Fibroblast of lung (primary cell): ENCODE data around the gene GRIK4. TPM values are rescaled to one million over a fixed set of nuclear protein-coding genes. Genes with fewer than 3 reads are reported as not detected.

Experiments
- DNase-seq, 2 donors: peaks; one replicate each; pipeline versions ENCODE4 v3.0.0 to v3.0.0-alpha.2; 2010; ENCODE audit warnings: low read depth in 2 of 2
- H2AFZ ChIP-seq: 2 replicates; pipeline ENCODE4 v1.5.1; 2012; ENCODE audit warnings: low read length, control low read depth, inconsistent platforms
- H3K27ac ChIP-seq: 2 replicates; pipeline ENCODE4 v1.5.1; 2011; ENCODE audit warnings: low read length, control low read depth; ENCODE audit not compliant: insufficient read depth
- H3K27me3 ChIP-seq: 2 replicates; pipeline ENCODE4 v1.5.1; 2011; ENCODE audit warnings: mild to moderate bottlenecking, low read length; ENCODE audit not compliant: control insufficient read depth, insufficient read depth
- H3K36me3 ChIP-seq: 2 replicates; pipeline ENCODE4 v1.5.1; 2011; ENCODE audit warnings: low read length; ENCODE audit not compliant: control insufficient read depth, insufficient read depth
- H3K4me1 ChIP-seq: 2 replicates; pipeline ENCODE4 v1.5.1; 2011; ENCODE audit warnings: low read length; ENCODE audit not compliant: control insufficient read depth, insufficient read depth; ENCODE audit errors: extremely low read depth
- H3K4me2 ChIP-seq: 2 replicates; pipeline ENCODE4 v1.5.1; 2011; ENCODE audit warnings: low read length, control low read depth; ENCODE audit not compliant: insufficient read depth; ENCODE audit errors: extremely low read depth
- H3K4me3 ChIP-seq, 4 experiments: fragments of 200-600 bp in 1 of 4; sonication (generic) in 1 of 4; replicated peaks in 1 of 4; 2 replicates each; pipeline ENCODE4 v1.5.1; 2011 to 2016; ENCODE audit warnings: low read length in 4 of 4, low read depth in 3 of 4, mild to moderate bottlenecking in 3 of 4, control low read depth in 2 of 4, inconsistent platforms in 1 of 4, mixed read lengths in 1 of 4; ENCODE audit not compliant: insufficient read depth in 1 of 4; ENCODE audit errors: control extremely low read depth in 1 of 4
- H3K79me2 ChIP-seq: 2 replicates; pipeline ENCODE4 v1.5.1; 2012; ENCODE audit warnings: mild to moderate bottlenecking, low read length, inconsistent platforms; ENCODE audit not compliant: control insufficient read depth, insufficient read depth
- H3K9ac ChIP-seq: 2 replicates; pipeline ENCODE4 v1.5.1; 2011; ENCODE audit warnings: mild to moderate bottlenecking, low read length, control low read depth; ENCODE audit not compliant: insufficient read depth
- H3K9me3 ChIP-seq: 2 replicates; pipeline ENCODE4 v1.5.1; 2012; ENCODE audit warnings: low read depth, low read length; ENCODE audit not compliant: control insufficient read depth, insufficient read depth
- H4K20me1 ChIP-seq: 2 replicates; pipeline ENCODE4 v1.5.1; 2011; ENCODE audit warnings: low read length; ENCODE audit not compliant: control insufficient read depth, insufficient read depth; ENCODE audit errors: extremely low read depth
- EZH2 ChIP-seq: IDR thresholded peaks from 2 replicates; pipeline ENCODE4 v1.5.1; 2012; ENCODE audit warnings: low read length, control low read depth, mild to moderate bottlenecking; ENCODE audit errors: missing control alignments
- polyA plus RNA-seq, 2 donors: library from polyadenylated mRNA; depleted of rRNA in 1 of 2; stranded (reverse) in 1 of 2; unstranded in 1 of 2; fragments of >200 nt; gene quantifications; 2 replicates each; pipeline ENCODE4 v1.2.1, GENCODE V29; 2011 to 2012; ENCODE audit warnings: missing spikeins in 1 of 2
- total RNA-seq: library from RNA; depleted of rRNA; stranded (reverse); fragments of >200 nt; gene quantifications from 2 replicates; pipeline ENCODE4 v1.2.1, GENCODE V29; 2014
- TF ChIP-seq, protein P1 (sequence below), 2 donors: IDR thresholded peaks in 1 of 2; conservative IDR thresholded peaks in 1 of 2; 1 replicate in 1 of 2; 2 replicates in 1 of 2; pipeline ENCODE4 v1.5.1; 2011 to 2012; ENCODE audit warnings: low read length in 2 of 2, control low read depth in 1 of 2, inconsistent platforms in 1 of 2, low read depth in 1 of 2, mild to moderate bottlenecking in 1 of 2

GRIK4 gene
- total and polyA plus RNA-seq, 2 donors (not counting 1 experiment from before 2014, with no cell fraction given) = 0.17 to 1.5 TPM

DNA sequence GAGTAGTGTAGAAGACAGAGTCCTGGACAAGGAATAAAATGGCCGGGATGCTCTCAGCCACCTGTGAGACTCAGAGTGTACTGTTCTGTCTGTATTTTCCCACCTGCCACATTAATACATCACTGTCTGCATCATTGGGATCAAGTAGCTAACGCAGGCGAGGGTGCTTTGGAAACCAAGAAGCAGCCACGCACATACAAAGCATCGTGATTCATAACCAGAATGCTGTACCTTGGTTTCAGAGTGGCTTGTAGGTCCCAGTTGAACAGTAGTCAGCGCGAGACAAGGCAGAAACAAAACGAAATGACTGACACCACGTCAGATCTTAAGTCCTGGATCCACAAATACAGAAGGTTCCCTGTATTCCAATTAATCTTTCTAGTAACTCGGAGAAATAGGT, 198.3 kb downstream of the GRIK4 start:
- Histone ChIP-seq H2AFZ (no peak overlapping the region), H3K9ac (no peak overlapping the region), H3K79me2 (no peaks in the 10 kb centered on the region), H3K27ac (no peak overlapping the region), H3K4me1 (peaks cover 15% of the 10 kb centered on the region), H3K4me3 (no peak overlapping the region), H3K27me3 (no peaks in the 10 kb centered on the region), H3K36me3 (no peaks in the 10 kb centered on the region), H3K4me2 (no peak overlapping the region), H3K9me3 (no peaks in the 10 kb centered on the region), H4K20me1 (no peaks in the 10 kb centered on the region)
- peak in 1 of 2 donors; percentile 20 for DNase-seq
- TF ChIP-seq, protein P1, sequence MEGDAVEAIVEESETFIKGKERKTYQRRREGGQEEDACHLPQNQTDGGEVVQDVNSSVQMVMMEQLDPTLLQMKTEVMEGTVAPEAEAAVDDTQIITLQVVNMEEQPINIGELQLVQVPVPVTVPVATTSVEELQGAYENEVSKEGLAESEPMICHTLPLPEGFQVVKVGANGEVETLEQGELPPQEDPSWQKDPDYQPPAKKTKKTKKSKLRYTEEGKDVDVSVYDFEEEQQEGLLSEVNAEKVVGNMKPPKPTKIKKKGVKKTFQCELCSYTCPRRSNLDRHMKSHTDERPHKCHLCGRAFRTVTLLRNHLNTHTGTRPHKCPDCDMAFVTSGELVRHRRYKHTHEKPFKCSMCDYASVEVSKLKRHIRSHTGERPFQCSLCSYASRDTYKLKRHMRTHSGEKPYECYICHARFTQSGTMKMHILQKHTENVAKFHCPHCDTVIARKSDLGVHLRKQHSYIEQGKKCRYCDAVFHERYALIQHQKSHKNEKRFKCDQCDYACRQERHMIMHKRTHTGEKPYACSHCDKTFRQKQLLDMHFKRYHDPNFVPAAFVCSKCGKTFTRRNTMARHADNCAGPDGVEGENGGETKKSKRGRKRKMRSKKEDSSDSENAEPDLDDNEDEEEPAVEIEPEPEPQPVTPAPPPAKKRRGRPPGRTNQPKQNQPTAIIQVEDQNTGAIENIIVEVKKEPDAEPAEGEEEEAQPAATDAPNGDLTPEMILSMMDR (conservative IDR thresholded peaks at IDR 0.05 in 1 of 2, IDR thresholded peaks at IDR 0.05 in 1 of 2; ENCODE audit: low read depth in 1 of 2, low read length in 2 of 2) = no peak
- TF ChIP-seq EZH2 = no peak

DNA sequence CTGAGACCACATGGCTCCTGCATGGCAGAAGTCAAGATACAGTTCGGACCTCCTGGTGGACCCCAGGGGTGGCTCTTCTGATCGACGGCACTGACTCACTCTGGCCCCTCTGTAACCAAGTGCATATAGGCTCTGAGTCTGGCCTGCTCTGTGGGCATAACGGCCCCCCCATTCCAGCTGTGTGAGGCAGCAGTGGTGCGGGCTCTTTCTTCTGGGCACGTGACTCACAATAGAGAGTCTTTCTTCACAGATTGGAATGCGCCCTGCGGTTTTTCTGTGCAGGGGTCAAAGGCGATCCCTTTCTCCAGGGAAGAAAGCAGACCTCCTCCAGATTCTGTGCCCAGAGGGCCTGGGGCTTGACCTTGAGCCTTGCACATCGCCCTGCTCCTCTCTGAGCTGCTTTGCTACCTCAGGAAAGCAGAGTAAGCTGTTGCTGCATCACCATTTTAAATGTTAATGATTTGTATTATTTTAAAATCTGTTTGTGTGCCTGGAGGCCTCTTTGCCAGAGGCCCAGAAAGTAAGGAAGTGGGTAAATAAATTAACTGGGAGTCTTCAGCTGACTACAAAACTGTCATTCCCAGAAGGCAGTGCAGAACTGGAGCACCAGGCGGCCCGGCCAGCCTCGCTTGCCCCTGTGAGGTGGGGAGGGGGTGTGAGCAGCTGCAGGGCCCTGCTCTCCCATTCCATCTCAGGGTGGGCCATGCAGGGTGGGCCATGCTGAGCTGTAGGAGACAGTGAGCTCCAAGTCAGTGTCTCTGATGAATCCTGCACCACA, 199.0 kb downstream of the GRIK4 start:
- H3K79me2 ChIP-seq = no peaks in the 10 kb centered on the region
- H2AFZ ChIP-seq = no peak overlapping the region
- H4K20me1 ChIP-seq = no peaks in the 10 kb centered on the region
- peak; percentile 80 to 94 for DNase-seq
- no peaks in the 10 kb centered on the region for H3K27me3 ChIP-seq
- no peak overlapping the region for H3K4me3 ChIP-seq
- H3K27ac ChIP-seq = peak overlapping the region; percentile 36
- TF ChIP-seq, protein P1 (conservative IDR thresholded peaks at IDR 0.05 in 1 of 2, IDR thresholded peaks at IDR 0.05 in 1 of 2; ENCODE audit: low read depth in 1 of 2, low read length in 2 of 2) = peak in 1 of 2 donors; percentile 2
- no peak for TF ChIP-seq EZH2
- no peaks in the 10 kb centered on the region for H3K9me3 ChIP-seq
- peaks cover 15% of the 10 kb centered on the region for H3K4me1 ChIP-seq
- no peaks in the 10 kb centered on the region for H3K36me3 ChIP-seq
- H3K4me2 ChIP-seq = peak overlapping the region; percentile 56
- H3K9ac ChIP-seq = no peak overlapping the region

DNA sequence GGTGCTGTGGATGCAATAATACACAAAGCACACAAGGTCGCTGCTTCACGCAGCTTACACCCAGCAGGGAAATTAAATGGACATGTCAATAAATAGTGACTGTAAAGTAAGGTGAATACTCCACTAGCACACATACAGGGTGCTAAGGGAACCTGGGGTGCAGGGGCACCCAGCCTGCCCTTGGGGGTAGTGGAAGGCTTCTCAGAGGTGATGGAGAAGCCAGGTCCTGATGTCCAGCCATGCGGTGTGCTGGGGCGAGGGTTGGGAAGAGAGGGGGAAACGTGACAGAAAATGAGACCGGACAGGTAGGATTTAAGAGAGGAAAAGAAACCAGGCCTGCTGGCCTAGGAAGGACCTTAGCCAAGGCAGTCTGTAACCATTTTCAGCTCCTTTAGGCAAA, 200.5 kb downstream of the GRIK4 start:
- Histone ChIP-seq H3K27ac (no peak overlapping the region), H3K4me2 (no peak overlapping the region), H2AFZ (no peak overlapping the region), H3K9me3 (no peaks in the 10 kb centered on the region), H4K20me1 (no peaks in the 10 kb centered on the region), H3K4me3 (no peak overlapping the region), H3K36me3 (no peaks in the 10 kb centered on the region), H3K79me2 (no peaks in the 10 kb centered on the region), H3K4me1 (peaks cover 15% of the 10 kb centered on the region), H3K27me3 (no peaks in the 10 kb centered on the region), H3K9ac (no peak overlapping the region)
- no peak for DNase-seq
- TF ChIP-seq EZH2 = no peak
- TF ChIP-seq, protein P1 (conservative IDR thresholded peaks at IDR 0.05 in 1 of 2, IDR thresholded peaks at IDR 0.05 in 1 of 2; ENCODE audit: low read depth in 1 of 2, low read length in 2 of 2) = no peak
